ENCODE measurements around the gene DAPP1.
"Not testable (repeated sequence)": the region's sequence is repeated elsewhere in the genome, so short reads cannot be mapped to it uniquely, and the experiment has no call there.

DAPP1 gene

GRCh38 chr4:99822734-99823133 lies 6.1 kb downstream of the DAPP1 start:
- no peak for DNase-seq

- no peak for DNase-seq
These were observed 7.5 kb downstream of the DAPP1 start for GRCh38 chr4:99824070-99824599.

- no peak for DNase-seq
These were observed 8.6 kb downstream of the DAPP1 start for GRCh38 chr4:99825272-99825671.

GRCh38 chr4:99826016-99826415 lies 9.4 kb downstream of the DAPP1 start:
- no peak for DNase-seq

GRCh38 chr4:99827454-99827853 lies 10.8 kb downstream of the DAPP1 start:
- no peak for DNase-seq

- DNase-seq, result no peak
These were observed 11.2 kb downstream of the DAPP1 start for GRCh38 chr4:99827857-99828256.

GRCh38 chr4:99828477-99828876 lies 11.8 kb downstream of the DAPP1 start:
- no peak for DNase-seq

- DNase-seq, result not testable (repeated sequence)
These were observed 13.4 kb downstream of the DAPP1 start for GRCh38 chr4:99830051-99830450.

GRCh38 chr4:99832321-99832720 lies 15.7 kb downstream of the DAPP1 start:
- DNase-seq, result no peak

GRCh38 chr4:99832758-99833157 lies 16.1 kb downstream of the DAPP1 start:
- no peak for DNase-seq

- no peak for DNase-seq
These were observed 17.1 kb downstream of the DAPP1 start for GRCh38 chr4:99833756-99834155.

GRCh38 chr4:99834569-99834968 lies 17.9 kb downstream of the DAPP1 start:
- DNase-seq, result no peak

- no peak for DNase-seq
These were observed 19.3 kb downstream of the DAPP1 start for GRCh38 chr4:99835942-99836341.

- DNase-seq, result no peak
These were observed 22.3 kb downstream of the DAPP1 start for GRCh38 chr4:99838927-99839326.

GRCh38 chr4:99841129-99841528 lies 24.5 kb downstream of the DAPP1 start:
- DNase-seq, result no peak

GRCh38 chr4:99843413-99843812 lies 26.8 kb downstream of the DAPP1 start:
- DNase-seq, result no peak

GRCh38 chr4:99844048-99844447 lies 27.4 kb downstream of the DAPP1 start:
- DNase-seq, result no peak

- DNase-seq, result no peak
These were observed 28.6 kb downstream of the DAPP1 start for GRCh38 chr4:99845179-99845578.

GRCh38 chr4:99845708-99846469 lies 29.3 kb downstream of the DAPP1 start:
- no peak for DNase-seq

GRCh38 chr4:99846891-99847290 lies 30.3 kb downstream of the DAPP1 start:
- no peak for DNase-seq

- no peak for DNase-seq
These were observed 30.8 kb downstream of the DAPP1 start for GRCh38 chr4:99847362-99847976.

GRCh38 chr4:99848591-99849001 lies 32.0 kb downstream of the DAPP1 start:
- DNase-seq, result no peak

GRCh38 chr4:99852199-99852749 lies 35.6 kb downstream of the DAPP1 start:
- DNase-seq, result no peak
